ENCODE results near the gene PXDN. TPM values are rescaled to one million over a fixed set of nuclear protein-coding genes. Genes with fewer than 3 reads are reported as not detected.
"Not testable (repeated sequence)": the region's sequence is repeated elsewhere in the genome, so short reads cannot be mapped to it uniquely, and the experiment has no call there.

Gene PXDN
- total and polyA plus RNA-seq, 8 donors: 3.3 to 71.6 (median 28.0) TPM

DNA sequence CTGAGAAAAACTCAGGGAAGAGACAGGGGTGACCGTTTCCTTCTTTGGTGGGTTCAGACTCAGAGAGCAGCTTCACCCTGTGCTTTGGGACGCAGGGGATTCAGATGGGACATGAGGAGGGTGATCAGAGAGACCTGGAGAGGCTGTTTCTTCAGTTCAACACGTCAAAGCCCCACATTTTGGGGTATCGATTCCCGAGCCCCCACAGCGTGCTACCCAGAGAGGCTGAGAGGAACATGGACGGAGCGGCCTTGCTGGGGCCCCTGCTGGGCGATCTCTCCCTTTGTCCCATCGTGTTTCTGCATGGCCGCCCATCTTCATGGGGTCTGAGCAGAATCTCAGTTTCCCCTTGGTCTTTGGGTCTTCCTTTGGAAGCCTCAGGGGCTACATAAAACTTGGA is 38.2 kb upstream of the PXDN start:
- WGBS, 5 donors: 80 to 88% (median 88%) methylated on average over 11 of the region's 11 CpGs

DNA sequence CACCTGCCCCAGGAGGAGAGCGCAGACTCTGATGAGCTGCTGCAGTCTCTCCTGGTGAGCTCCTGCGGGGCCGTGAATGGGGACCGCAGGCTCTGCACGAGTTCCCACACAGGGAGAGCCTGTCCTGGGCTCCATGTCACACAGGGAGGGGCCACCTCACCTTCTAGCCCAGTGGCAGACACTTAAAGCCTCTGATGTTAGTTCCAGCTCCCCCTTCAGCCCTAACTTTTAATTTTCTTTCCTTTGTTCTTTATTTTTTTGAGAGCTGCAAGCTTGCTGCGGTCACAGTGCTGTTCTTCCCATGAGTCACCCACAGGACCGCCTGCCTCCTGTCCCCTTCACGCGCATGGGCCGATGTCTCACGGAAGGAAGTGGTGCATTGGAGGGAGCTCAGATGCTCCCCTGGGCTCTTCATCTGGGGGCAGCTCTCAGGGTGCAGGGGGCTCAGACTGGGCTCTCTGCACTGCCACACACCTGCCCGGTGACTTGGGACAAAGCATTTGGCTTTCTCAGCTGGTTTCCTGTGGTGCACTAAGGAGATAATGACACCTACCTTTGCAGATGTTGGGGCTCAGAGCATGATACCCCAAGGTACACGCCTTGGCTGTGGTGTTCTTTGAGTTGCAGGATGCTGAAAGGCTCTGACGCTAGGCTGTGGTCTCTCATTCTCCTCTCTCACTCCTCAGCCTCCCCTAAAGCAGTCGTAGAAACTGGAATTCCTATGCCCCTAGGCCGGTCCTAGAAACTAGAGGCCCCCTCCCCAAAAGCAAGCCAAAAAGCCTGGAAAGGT is 37.2 kb upstream of the PXDN start:
- DNase-seq: peak in 1 of 2 donors; percentile 17
- H3K27me3 ChIP-seq: peaks cover 0 to 25% (median 0%) of the 10 kb centered on the region in 3 donors
- intact Hi-C loops (cut with DNase I; ENCODE audit: low total_unique reads): no loop called here
- no peaks in the 10 kb centered on the region for H3K4me1 ChIP-seq
- no peak overlapping the region for H3K4me3 ChIP-seq
- 72 to 80% (median 77%) methylated on average over 16 of the region's 16 CpGs for WGBS, 5 donors
- no peak overlapping the region for H3K27ac ChIP-seq
- TF ChIP-seq POLR2AphosphoS5 (IDR thresholded peaks at IDR 0.05): no peak
- no peak for TF ChIP-seq POLR2A (IDR thresholded peaks at IDR 0.05)
- no peak for TF ChIP-seq EP300 (IDR thresholded peaks at IDR 0.05)
- TF ChIP-seq, protein P1, sequence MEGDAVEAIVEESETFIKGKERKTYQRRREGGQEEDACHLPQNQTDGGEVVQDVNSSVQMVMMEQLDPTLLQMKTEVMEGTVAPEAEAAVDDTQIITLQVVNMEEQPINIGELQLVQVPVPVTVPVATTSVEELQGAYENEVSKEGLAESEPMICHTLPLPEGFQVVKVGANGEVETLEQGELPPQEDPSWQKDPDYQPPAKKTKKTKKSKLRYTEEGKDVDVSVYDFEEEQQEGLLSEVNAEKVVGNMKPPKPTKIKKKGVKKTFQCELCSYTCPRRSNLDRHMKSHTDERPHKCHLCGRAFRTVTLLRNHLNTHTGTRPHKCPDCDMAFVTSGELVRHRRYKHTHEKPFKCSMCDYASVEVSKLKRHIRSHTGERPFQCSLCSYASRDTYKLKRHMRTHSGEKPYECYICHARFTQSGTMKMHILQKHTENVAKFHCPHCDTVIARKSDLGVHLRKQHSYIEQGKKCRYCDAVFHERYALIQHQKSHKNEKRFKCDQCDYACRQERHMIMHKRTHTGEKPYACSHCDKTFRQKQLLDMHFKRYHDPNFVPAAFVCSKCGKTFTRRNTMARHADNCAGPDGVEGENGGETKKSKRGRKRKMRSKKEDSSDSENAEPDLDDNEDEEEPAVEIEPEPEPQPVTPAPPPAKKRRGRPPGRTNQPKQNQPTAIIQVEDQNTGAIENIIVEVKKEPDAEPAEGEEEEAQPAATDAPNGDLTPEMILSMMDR (IDR thresholded peaks at IDR 0.05): no peak
- H3K9me3 ChIP-seq: no peaks in the 10 kb centered on the region
- no peaks in the 10 kb centered on the region for H3K36me3 ChIP-seq

More for the DNA sequence above, 38.2 kb upstream of the PXDN start:
- no peaks in the 10 kb centered on the region for H3K4me1 ChIP-seq
- H3K27ac ChIP-seq: no peak overlapping the region
- TF ChIP-seq, protein P1 (IDR thresholded peaks at IDR 0.05): no peak
- TF ChIP-seq POLR2AphosphoS5 (IDR thresholded peaks at IDR 0.05) (no peak), POLR2A (IDR thresholded peaks at IDR 0.05) (no peak), EP300 (IDR thresholded peaks at IDR 0.05) (no peak)
- H3K27me3 ChIP-seq: peaks cover 0 to 24% (median 0%) of the 10 kb centered on the region in 3 donors
- DNase-seq: peak in 1 of 2 donors; percentile 21
- H3K4me3 ChIP-seq: no peak overlapping the region
- intact Hi-C loops (cut with DNase I; ENCODE audit: low total_unique reads): no loop called here
- no peaks in the 10 kb centered on the region for H3K36me3 ChIP-seq
- no peaks in the 10 kb centered on the region for H3K9me3 ChIP-seq

DNA sequence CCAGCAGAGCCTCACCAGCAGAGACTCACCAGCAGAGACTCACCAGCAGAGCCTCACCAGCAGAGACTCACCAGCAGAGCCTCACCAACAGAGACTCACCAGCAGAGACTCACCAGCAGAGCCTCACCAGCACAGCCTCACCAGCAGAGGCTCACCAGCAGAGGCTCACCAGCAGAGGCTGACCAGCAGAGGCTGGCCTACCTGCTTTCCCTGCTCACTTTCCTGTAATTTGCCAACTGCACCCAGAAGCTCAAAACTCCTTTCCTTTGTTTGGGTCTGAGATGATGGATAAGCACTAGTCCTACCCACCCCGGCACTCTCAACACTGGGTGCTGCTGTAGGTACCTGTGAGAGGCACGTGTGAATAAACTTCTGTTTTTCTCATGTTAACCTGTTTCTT is 36.4 kb upstream of the PXDN start:
- no peaks in the 10 kb centered on the region for H3K9me3 ChIP-seq
- intact Hi-C loops (cut with DNase I; ENCODE audit: low total_unique reads): no loop called here
- TF ChIP-seq POLR2AphosphoS5 (IDR thresholded peaks at IDR 0.05): no peak
- no peak for TF ChIP-seq EP300 (IDR thresholded peaks at IDR 0.05)
- no peak for TF ChIP-seq POLR2A (IDR thresholded peaks at IDR 0.05)
- TF ChIP-seq, protein P1 (IDR thresholded peaks at IDR 0.05): no peak
- H3K27me3 ChIP-seq: peaks cover 0 to 25% (median 0%) of the 10 kb centered on the region in 3 donors
- no peak overlapping the region for H3K4me3 ChIP-seq
- WGBS, 5 donors: 55 to 83% (median 61%) methylated on average over 2 of the region's 2 CpGs
- DNase-seq: peak in 1 of 2 donors; percentile 4
- no peaks in the 10 kb centered on the region for H3K4me1 ChIP-seq
- no peak overlapping the region for H3K27ac ChIP-seq
- H3K36me3 ChIP-seq: no peaks in the 10 kb centered on the region

DNA sequence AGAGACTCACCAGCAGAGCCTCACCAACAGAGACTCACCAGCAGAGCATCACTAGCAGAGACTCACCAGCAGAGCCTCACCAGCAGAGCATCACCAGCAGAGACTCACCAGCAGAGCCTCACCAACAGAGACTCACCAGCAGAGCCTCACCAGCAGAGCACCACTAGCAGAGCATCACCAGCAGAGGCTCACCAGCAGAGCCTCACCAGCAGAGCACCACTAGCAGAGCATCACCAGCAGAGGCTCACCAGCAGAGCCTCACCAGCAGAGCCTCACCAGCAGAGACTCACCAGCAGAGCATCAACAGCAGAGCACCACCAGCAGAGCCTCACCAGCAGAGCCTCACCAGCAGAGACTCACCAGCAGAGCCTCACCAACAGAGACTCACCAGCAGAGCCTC is 35.7 kb upstream of the PXDN start:
- H3K36me3 ChIP-seq; intact Hi-C loops (cut with DNase I; ENCODE audit: low total_unique reads); H3K27ac ChIP-seq; H3K9me3 ChIP-seq; H3K4me1 ChIP-seq; DNase-seq; H3K4me3 ChIP-seq: not testable (repeated sequence)
- peaks cover 0 to 25% (median 0%) of the 10 kb centered on the region in 3 donors for H3K27me3 ChIP-seq

DNA sequence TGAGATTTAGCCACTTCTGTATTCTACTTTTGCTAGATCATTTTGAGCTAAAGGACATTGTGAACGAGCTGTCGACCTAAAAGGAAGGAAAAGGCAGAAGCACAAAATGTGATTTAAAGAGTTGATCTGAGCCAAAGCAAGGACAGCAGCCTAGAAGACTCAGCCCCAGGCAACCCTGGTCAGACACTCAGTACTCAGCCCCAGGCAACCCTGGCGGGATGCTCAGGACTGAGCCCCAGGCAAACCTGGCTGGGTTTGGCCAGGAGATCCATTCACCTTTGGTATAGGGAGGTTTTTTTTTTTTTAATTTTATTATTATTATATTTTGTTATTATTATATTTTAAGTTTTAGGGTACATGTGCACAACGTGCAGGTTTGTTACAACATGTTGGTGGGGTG is 34.3 kb upstream of the PXDN start:
- Histone ChIP-seq H3K27ac (no peak overlapping the region), H3K4me3 (no peak overlapping the region), H3K36me3 (no peaks in the 10 kb centered on the region), H3K27me3 (peaks cover 0 to 25% (median 0%) of the 10 kb centered on the region in 3 donors), H3K4me1 (no peaks in the 10 kb centered on the region), H3K9me3 (no peaks in the 10 kb centered on the region)
- peak in 1 of 2 donors; percentile 2 for DNase-seq
- TF ChIP-seq POLR2A (IDR thresholded peaks at IDR 0.05) (no peak), EP300 (IDR thresholded peaks at IDR 0.05) (no peak), POLR2AphosphoS5 (IDR thresholded peaks at IDR 0.05) (no peak)
- TF ChIP-seq, protein P1 (IDR thresholded peaks at IDR 0.05): no peak
- WGBS, 5 donors: 65 to 80% (median 72%) methylated on average over 4 of the region's 4 CpGs
- intact Hi-C loops (cut with DNase I; ENCODE audit: low total_unique reads): no loop called here

Measured in stomach (tissue), 9 donors.